Measurements from ENCODE around the gene KCNQ1.

DNA sequence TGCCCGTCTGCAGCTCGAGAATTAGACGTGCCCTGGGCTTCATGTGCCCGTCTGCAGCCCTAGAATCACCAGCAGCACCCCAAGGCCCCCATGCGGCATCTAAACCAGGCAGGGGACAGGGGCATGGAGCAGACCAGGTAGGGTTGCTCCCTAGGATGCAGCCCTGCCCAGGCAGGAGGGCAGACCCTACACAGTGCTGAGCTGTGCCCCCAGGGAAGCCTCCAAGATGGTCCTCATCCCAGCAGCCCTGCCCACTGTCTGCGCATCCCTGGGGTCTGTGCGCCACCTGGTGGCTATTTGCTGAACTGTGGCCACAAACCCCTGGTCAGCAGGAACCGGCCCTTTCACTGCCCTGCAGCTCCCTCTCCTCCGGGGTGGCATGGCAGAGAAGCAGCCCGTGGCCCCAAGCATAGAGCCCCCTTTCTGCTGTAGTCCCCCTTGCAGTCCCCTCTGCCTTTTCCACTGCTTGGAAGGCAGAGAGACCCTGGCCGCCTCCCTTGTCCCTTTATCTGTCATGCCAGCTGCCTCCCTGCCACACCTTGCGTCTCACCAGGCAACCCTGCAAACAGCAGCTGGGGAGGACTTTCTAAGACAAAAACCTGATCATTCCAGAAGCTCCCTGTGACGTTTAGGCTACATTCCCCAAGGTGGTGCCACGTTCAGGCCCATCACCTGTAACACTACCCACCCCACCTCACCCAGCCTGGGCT is 86.6 kb downstream of the KCNQ1 start:
- TF ChIP-seq, protein P1, sequence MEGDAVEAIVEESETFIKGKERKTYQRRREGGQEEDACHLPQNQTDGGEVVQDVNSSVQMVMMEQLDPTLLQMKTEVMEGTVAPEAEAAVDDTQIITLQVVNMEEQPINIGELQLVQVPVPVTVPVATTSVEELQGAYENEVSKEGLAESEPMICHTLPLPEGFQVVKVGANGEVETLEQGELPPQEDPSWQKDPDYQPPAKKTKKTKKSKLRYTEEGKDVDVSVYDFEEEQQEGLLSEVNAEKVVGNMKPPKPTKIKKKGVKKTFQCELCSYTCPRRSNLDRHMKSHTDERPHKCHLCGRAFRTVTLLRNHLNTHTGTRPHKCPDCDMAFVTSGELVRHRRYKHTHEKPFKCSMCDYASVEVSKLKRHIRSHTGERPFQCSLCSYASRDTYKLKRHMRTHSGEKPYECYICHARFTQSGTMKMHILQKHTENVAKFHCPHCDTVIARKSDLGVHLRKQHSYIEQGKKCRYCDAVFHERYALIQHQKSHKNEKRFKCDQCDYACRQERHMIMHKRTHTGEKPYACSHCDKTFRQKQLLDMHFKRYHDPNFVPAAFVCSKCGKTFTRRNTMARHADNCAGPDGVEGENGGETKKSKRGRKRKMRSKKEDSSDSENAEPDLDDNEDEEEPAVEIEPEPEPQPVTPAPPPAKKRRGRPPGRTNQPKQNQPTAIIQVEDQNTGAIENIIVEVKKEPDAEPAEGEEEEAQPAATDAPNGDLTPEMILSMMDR (IDR thresholded peaks at IDR 0.05; ENCODE audit: extremely low read depth in 1 of 2, insufficient read depth in 1 of 2, low read depth in 1 of 2, low read length in 2 of 2): peak; percentile 80 to 95
- TF ChIP-seq EZH2 (IDR thresholded peaks at IDR 0.05; ENCODE audit: borderline replicate concordance, low read depth, low read length, severe bottlenecking): no peak
- no peak for TF ChIP-seq POLR2A (IDR thresholded peaks at IDR 0.05; ENCODE audit: low read depth, low read length)
- no peak for TF ChIP-seq JUN (IDR thresholded peaks at IDR 0.05; ENCODE audit: borderline replicate concordance, insufficient read depth, insufficient read length, low read depth)
